GM21717 (cell line): ENCODE results near the gene SGCD.

Experiments used
- ATAC-seq: cut with Tn5 transposase; IDR thresholded peaks from one replicate; pipeline ENCODE4 v1.9.1; 2021; ENCODE audit warnings: mild to moderate bottlenecking, moderate library complexity; ENCODE audit not compliant: unreplicated experiment

SGCD gene

GRCh38 chr5:156326718-156327259 is at the start of gene SGCD:
Gene SGCD (plus strand): TSS chr5:156327164.
- no peak for ATAC-seq

DNA sequence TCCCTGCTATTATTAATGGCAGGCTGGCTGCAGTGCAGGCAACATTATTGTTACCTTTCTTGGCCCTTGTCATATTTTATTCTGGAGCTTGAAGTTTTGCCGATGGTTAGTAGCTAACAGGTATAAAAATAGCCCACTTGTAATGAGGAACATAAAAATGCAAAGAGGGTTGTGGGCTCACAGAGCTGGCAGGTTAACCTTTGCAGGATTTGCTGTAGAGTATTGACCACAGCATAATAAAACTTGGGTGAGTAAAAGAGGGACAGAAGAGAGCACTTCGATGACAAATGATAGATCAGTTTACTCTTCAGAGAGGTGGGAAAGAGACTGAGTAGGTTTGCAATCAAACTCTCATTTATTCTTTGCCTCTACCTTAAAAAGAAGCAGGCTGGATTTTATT is 49.7 kb upstream of the SGCD start:
- no peak for ATAC-seq

- ATAC-seq: no peak
Measured at GRCh38 chr5:156295431-156295830, 31.5 kb upstream of the SGCD start.

GRCh38 chr5:156310115-156310514 is 16.8 kb upstream of the SGCD start:
- no peak for ATAC-seq

DNA sequence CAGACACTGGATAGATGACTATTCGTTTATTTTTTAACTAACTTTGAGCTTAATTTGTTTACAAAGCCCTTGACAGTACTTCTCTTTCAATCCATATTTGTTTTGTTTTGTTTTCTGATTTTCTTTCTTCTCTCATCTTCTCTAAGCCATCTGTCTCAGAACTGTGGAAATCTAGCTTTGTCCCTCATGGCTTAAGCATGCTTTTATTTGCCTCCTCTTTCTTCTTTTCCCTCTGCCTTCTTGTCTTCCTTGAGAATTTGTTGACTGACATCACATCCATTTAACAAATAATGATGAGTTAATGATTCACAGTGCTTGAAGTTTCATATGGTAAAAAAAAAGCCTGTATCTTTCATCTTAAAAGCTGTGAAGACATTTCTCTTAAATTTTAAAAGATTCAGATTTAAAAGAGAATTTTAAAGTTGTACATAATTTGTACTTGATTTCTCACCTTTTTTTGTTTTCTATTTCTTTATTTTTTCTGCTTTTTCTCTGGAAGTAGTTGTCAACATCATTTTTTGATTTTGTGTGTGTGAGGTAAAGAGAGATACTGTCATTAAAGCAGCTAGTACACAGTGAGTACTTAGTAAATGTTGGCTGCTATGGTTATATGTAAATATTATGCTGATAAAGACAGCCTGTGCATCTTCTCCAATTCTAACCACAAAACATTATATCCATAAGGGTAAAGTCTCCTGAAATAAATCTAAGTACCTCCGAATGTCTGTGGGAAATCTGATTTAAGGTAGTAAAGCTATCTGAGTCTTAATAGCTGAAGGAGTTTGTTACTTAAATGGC is 13.9 kb upstream of the SGCD start:
- ATAC-seq: no peak

DNA sequence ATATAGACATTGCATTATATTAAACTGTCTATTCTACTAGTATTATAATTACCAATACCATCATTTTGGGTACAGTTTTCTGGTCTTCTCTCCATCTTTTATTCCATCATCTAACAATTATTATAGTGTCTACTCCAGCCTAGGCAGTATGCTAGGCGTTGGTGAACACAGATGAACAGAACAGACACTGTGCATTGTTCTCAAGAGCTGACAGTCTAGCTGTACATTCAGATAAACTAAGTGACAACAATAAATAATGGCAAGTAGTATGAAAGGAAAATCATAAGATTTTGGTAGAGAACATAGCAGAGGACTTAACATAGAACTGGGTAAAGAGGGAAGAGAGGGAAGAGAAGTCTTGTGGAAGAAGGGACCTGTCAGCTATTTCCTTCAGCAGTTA is 12.5 kb upstream of the SGCD start:
- no peak for ATAC-seq

DNA sequence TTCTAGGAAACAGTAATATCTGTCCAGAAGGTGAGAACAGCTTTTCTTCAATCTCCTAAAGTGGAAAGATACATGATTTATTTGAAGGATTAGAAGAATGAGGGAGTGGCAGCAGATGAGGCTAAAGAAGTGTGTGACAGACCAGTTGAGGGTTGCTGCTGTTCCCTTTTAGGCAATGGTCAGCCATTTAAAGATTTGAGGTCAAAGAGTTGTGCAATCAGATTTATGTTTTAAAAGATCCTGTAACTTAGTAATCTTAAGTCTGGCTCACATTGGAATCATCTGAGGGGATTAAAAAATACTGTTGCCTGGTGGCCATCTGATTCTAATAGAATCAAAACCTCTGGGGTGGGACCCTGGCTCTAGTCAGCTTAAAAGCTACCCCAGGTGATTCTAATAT is 4.3 kb upstream of the SGCD start:
- ATAC-seq: no peak

GRCh38 chr5:156327296-156327695 is 332 bp downstream of the SGCD start:
- no peak for ATAC-seq

GRCh38 chr5:156328161-156328560 is 1.2 kb downstream of the SGCD start:
- no peak for ATAC-seq

- ATAC-seq: no peak
Measured at GRCh38 chr5:156328766-156329165, 1.8 kb downstream of the SGCD start.

GRCh38 chr5:156329171-156329611 is 2.2 kb downstream of the SGCD start:
- no peak for ATAC-seq

DNA sequence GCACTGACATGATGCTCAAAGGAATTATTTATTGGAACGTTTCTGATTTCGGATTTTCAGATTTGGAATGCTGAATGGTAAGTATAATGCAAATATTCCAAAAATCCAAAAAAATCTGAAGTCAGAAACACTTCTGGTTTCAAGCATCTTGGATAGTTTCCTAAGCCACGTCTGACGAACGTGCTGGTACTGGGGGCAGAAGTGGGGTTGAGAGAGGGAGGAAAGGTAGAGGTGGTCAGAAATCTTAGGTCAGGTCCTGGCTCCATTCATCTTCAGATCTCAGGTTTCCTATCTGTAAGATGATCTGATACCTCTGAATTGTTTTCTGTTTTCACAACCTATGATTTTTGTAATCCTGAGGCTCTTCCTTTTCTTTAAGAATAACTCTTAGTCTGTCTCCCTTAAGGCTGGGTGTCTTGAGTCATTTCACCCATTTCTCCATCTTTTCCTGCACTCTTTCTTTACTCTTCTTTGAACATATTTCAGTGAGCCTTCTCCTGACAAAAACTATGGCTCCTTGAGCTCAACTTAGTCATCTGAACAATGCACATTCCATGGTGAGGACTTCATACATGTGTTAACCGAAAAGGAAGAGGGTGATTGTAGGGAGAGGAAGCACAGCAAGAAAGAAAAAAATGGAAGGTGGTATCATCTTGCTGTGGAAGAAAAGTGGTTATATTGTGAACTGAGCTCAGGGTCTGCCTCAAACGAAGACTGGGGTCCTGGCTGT is 3.3 kb downstream of the SGCD start:
- ATAC-seq: no peak

GRCh38 chr5:156331181-156331580 is 4.2 kb downstream of the SGCD start:
- ATAC-seq: no peak

- no peak for ATAC-seq
Measured at GRCh38 chr5:156331845-156332244, 4.9 kb downstream of the SGCD start.

- no peak for ATAC-seq
Measured at GRCh38 chr5:156332245-156332644, 5.3 kb downstream of the SGCD start.

- ATAC-seq: no peak
Measured at GRCh38 chr5:156339139-156339841, 12.3 kb downstream of the SGCD start.

DNA sequence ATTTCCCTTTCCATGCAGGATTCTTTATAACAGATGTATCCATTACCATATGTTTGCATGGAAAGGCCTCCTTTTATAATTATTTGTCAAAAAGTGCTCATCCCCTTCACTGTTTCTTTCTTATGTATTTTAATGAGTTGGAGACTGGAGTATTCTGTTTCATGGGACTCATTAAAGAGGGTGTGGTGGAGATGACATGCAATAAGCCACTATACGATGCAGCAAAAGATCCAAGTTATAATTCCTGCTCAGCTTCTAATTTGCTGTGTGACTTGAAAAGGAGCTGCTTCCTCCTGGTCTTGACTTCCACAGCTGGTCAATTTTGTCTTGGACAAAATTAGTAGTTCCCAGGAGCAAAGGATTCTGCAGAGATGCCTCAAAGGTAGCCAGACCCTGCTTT is 13.9 kb downstream of the SGCD start:
- ATAC-seq: no peak

- ATAC-seq: no peak
Measured at GRCh38 chr5:156350256-156350655, 23.3 kb downstream of the SGCD start.

- no peak for ATAC-seq
Measured at GRCh38 chr5:156351423-156351822, 24.5 kb downstream of the SGCD start.

DNA sequence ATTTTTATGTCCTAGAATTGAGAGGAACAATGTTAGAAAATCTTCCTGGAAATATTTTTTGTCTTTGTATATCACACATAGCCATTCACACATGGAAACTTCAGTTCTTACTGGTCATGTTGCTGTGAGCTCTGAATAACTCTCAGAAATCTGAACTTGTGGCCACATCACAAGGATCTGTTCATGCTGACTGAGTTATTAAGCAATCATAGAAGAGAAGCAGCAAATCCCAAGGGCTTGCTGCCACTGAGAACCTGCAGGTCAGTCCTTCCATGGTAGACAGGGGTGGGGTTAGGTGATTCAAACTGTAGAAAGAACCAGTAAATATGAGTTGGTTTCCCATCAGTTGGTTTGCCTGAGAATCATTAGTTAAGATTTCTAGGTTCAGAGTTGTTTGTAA is 27.6 kb downstream of the SGCD start:
- no peak for ATAC-seq

GRCh38 chr5:156356238-156356637 is 29.3 kb downstream of the SGCD start:
- ATAC-seq: peak; percentile 34
